Subcutaneous abdominal adipose tissue (tissue), 5 donors: ENCODE data around the gene MYOF.

Experiments
- H3K27ac ChIP-seq: one replicate; pipeline ENCODE4 v1.7.0; 2013; ENCODE audit warnings: low read depth, mild to moderate bottlenecking, inconsistent platforms, low read length, moderate library complexity
- H3K27me3 ChIP-seq, 5 donors: one replicate each; pipeline ENCODE4 v1.7.0; 2013; ENCODE audit warnings: low read length in 5 of 5, inconsistent platforms in 1 of 5; ENCODE audit not compliant: control insufficient read depth in 5 of 5, insufficient read depth in 4 of 5
- H3K36me3 ChIP-seq, 5 donors: one replicate each; pipeline ENCODE4 v1.7.0; 2013; ENCODE audit warnings: low read length in 5 of 5; ENCODE audit not compliant: control insufficient read depth in 5 of 5, insufficient read depth in 5 of 5
- H3K4me1 ChIP-seq, 5 donors: one replicate each; pipeline ENCODE4 v1.7.0; 2013; ENCODE audit warnings: low read length in 5 of 5, mild to moderate bottlenecking in 3 of 5, moderate library complexity in 1 of 5; ENCODE audit not compliant: control insufficient read depth in 5 of 5, insufficient read depth in 5 of 5
- H3K4me3 ChIP-seq, 5 donors: one replicate each; pipeline ENCODE4 v1.7.0; 2013; ENCODE audit warnings: low read length in 5 of 5, low read depth in 1 of 5
- H3K9ac ChIP-seq, 5 donors: one replicate each; pipeline ENCODE4 v1.7.0; 2013; ENCODE audit warnings: low read length in 5 of 5, mild to moderate bottlenecking in 4 of 5, moderate library complexity in 3 of 5
- H3K9me3 ChIP-seq, 5 donors: one replicate each; pipeline ENCODE4 v1.7.0; 2013; ENCODE audit warnings: low read length in 5 of 5; ENCODE audit not compliant: control insufficient read depth in 5 of 5
- donor health status: healthy.
- donor health status: healthy.
- donor health status: healthy.
- donor health status: healthy.
- donor health status: healthy.

The MYOF gene

DNA sequence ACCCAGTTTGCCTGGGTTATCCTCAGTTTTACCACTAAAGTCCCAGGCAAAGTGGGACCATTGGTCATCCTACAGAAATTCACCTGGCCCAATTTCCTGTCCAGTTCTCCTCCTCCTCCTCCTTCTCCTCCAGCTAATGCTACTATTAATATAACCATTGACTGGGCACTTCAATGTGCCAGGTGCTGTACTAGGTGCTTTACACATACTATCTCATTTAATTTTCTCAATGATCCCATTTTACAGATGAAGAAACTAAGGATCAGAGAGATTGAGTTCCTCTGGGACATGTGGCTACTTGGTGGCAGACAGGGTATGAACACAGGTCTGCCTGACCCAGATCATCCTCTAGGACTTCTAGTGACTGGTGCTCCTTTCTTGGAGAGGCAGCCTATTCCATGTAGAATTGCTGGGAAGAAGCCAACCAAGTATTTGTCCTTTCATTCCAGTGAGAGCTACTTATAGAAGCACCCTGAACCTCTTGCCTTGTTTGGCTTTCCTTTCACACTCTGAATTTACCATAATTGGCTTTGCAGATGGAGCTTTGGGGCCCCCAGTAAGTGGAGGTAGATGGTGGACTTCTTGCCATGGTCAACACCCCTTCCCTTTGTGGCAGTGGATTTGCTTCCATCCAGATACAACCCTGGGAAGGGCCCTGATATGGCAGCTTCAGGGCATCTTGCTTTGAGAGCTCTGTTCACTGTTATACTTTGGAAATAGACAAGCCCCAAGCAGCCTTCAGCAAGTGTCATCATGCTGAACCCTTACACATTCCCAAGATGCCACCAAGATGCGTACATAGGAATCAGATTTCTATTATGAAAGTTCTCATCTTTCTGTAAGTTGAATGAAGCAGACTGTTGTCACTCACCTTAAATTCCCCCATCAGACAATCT is 78.7 kb downstream of the MYOF start:
- no peaks in the 10 kb centered on the region for H3K27me3 ChIP-seq
- peaks cover 2 to 32% (median 22%) of the 10 kb centered on the region in 5 donors for H3K4me1 ChIP-seq
- no peak overlapping the region for H3K4me3 ChIP-seq
- no peak overlapping the region for H3K27ac ChIP-seq
- peaks cover 14 to 42% (median 32%) of the 10 kb centered on the region in 5 donors for H3K36me3 ChIP-seq
- no peaks in the 10 kb centered on the region for H3K9me3 ChIP-seq
- H3K9ac ChIP-seq = no peak overlapping the region

DNA sequence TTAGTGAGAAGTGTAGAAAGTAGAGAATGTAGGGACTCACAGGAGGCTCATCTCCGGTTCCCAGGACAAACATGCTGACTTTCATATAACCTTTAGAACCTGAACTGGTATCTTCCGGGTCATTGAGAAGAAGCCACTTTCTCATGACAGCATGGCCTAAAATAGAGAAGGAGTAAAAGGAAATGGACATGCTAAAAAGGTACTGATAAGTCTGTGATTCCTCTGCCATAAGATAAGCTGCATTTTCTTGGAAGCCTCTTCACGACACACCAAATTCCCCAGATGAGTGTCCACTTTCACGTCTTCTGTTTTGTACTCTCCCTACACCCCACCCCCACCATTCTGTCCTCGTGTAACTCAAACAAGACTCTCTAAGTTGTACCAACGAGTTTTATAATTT is 79.9 kb downstream of the MYOF start:
- peak overlapping the region; percentile 8 for H3K27ac ChIP-seq
- no peaks in the 10 kb centered on the region for H3K9me3 ChIP-seq
- H3K4me1 ChIP-seq = peaks cover 2 to 32% (median 22%) of the 10 kb centered on the region in 5 donors
- H3K4me3 ChIP-seq = no peak overlapping the region
- H3K9ac ChIP-seq = no peak overlapping the region
- peaks cover 13 to 51% (median 33%) of the 10 kb centered on the region in 5 donors for H3K36me3 ChIP-seq
- no peaks in the 10 kb centered on the region for H3K27me3 ChIP-seq

DNA sequence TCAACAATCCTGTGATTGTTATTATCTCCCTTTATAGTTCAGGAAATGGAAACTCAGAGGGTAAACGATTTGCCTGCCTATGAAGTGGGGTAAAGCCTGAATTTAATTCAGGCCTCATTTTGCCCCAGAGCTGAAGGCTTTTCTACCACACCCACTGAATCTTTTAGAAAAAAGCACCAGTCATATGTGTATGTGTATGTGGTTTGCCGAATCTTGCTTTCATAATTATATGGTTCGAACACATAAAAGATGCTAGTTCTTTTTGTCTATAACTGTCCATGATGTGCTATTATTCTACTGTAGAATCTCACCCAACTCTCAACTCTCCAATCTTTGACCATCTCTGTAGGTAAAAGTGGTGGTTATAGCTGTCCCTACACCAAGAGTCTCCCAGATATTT is 83.6 kb downstream of the MYOF start:
- no peaks in the 10 kb centered on the region for H3K9me3 ChIP-seq

GRCh38 chr10:93397020-93397419 is 85.1 kb downstream of the MYOF start:
- no peak overlapping the region for H3K27ac ChIP-seq
- no peak overlapping the region for H3K4me3 ChIP-seq
- peaks cover 0 to 17% (median 9%) of the 10 kb centered on the region in 5 donors for H3K4me1 ChIP-seq
- no peak overlapping the region for H3K9ac ChIP-seq
- H3K9me3 ChIP-seq = no peaks in the 10 kb centered on the region
- no peaks in the 10 kb centered on the region for H3K27me3 ChIP-seq
- H3K36me3 ChIP-seq = peaks cover 20 to 47% (median 29%) of the 10 kb centered on the region in 5 donors

More for the DNA sequence above, 83.6 kb downstream of the MYOF start:
- no peak overlapping the region for H3K9ac ChIP-seq
- no peak overlapping the region for H3K27ac ChIP-seq
- no peaks in the 10 kb centered on the region for H3K27me3 ChIP-seq
- no peak overlapping the region for H3K4me3 ChIP-seq
- peaks cover 0 to 22% (median 13%) of the 10 kb centered on the region in 5 donors for H3K4me1 ChIP-seq
- peaks cover 20 to 54% (median 29%) of the 10 kb centered on the region in 5 donors for H3K36me3 ChIP-seq

GRCh38 chr10:93393211-93393610 is 88.9 kb downstream of the MYOF start:
- Histone ChIP-seq H3K9me3 (no peaks in the 10 kb centered on the region), H3K9ac (no peak overlapping the region), H3K36me3 (peaks cover 8 to 35% (median 22%) of the 10 kb centered on the region in 5 donors), H3K27me3 (no peaks in the 10 kb centered on the region), H3K4me1 (peaks cover 0 to 4% (median 0%) of the 10 kb centered on the region in 5 donors), H3K27ac (no peak overlapping the region), H3K4me3 (no peak overlapping the region)

GRCh38 chr10:93392121-93392520 is 90.0 kb downstream of the MYOF start:
- Histone ChIP-seq H3K4me3 (no peak overlapping the region), H3K27ac (no peak overlapping the region), H3K36me3 (peaks cover 8 to 36% (median 22%) of the 10 kb centered on the region in 5 donors), H3K4me1 (peaks cover 0 to 11% (median 6%) of the 10 kb centered on the region in 5 donors), H3K27me3 (no peaks in the 10 kb centered on the region), H3K9ac (no peak overlapping the region), H3K9me3 (no peaks in the 10 kb centered on the region)

GRCh38 chr10:93390306-93391090 is 91.6 kb downstream of the MYOF start:
- H3K9ac ChIP-seq = no peak overlapping the region
- H3K27ac ChIP-seq = no peak overlapping the region
- H3K4me3 ChIP-seq = no peak overlapping the region
- no peaks in the 10 kb centered on the region for H3K27me3 ChIP-seq
- H3K36me3 ChIP-seq = peaks cover 2 to 30% (median 14%) of the 10 kb centered on the region in 5 donors
- no peaks in the 10 kb centered on the region for H3K9me3 ChIP-seq
- H3K4me1 ChIP-seq = peaks cover 2 to 19% (median 14%) of the 10 kb centered on the region in 5 donors

DNA sequence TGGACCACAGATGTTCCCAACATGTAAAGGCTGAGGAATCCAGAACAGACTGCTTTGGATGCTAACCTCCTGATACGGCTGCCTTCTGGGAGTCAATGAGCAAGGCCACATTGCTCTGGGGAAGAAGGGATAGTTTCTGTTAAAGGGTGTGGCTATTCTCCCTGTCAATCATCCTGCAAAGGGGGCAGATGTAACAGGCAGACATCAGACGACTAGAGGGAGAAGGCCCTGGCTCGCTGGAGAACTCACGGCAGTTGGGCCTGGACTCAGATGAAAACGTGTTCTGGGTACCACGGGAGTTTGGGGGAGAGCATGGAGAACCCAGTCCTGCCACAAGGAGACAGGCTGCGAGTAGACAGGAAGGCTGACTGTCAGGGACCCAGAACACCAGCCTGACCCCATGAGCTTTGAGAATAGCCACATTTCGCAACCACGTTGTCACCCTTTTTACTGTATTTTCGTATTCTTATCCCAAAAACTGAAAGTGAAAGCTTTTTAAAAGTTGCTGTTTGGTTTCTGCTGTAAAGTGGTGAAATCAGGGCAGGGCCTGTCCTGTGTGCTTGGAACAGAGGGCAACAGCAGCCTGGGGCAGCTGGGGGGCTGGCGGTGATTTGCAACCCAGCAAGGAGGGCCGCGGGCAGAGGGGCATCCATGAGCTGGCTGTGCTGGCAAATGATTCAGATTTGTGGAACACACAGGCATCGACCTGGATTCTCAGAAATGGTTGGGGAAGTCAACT is 95.3 kb downstream of the MYOF start:
- Histone ChIP-seq H3K4me1 (peaks cover 2 to 30% (median 16%) of the 10 kb centered on the region in 5 donors), H3K27me3 (no peaks in the 10 kb centered on the region), H3K4me3 (peak overlapping the region in 3 of 5 donors; percentile 23 to 48 (median 45)), H3K9me3 (no peaks in the 10 kb centered on the region), H3K9ac (peak overlapping the region in 4 of 5 donors; percentile 6 to 58 (median 42)), H3K36me3 (peaks cover 0 to 40% (median 12%) of the 10 kb centered on the region in 5 donors), H3K27ac (peak overlapping the region; percentile 76)

- no peaks in the 10 kb centered on the region for H3K27me3 ChIP-seq
- no peak overlapping the region for H3K4me3 ChIP-seq
- no peak overlapping the region for H3K9ac ChIP-seq
- H3K9me3 ChIP-seq = no peaks in the 10 kb centered on the region
- no peak overlapping the region for H3K27ac ChIP-seq
- H3K36me3 ChIP-seq = peaks cover 3 to 52% (median 25%) of the 10 kb centered on the region in 5 donors
- peaks cover 2 to 26% (median 16%) of the 10 kb centered on the region in 5 donors for H3K4me1 ChIP-seq
Measured at GRCh38 chr10:93385345-93385744, 96.8 kb downstream of the MYOF start.
